Measurements from ENCODE around the gene MORC4.

MORC4 gene

GRCh38 chrX:106952089-106952488 is 47.9 kb downstream of the MORC4 start:
- DNase-seq: no peak

GRCh38 chrX:106951230-106951629 is 48.8 kb downstream of the MORC4 start:
- no peak for DNase-seq

GRCh38 chrX:106950381-106950780 is 49.6 kb downstream of the MORC4 start:
- DNase-seq: no peak

- DNase-seq: no peak
Observed at GRCh38 chrX:106949366-106949765, 50.6 kb downstream of the MORC4 start.

GRCh38 chrX:106948641-106949040 is 51.4 kb downstream of the MORC4 start:
- no peak for DNase-seq

- no peak for DNase-seq
Observed at GRCh38 chrX:106946464-106946863, 53.5 kb downstream of the MORC4 start.

GRCh38 chrX:106940068-106940467 is 59.9 kb downstream of the MORC4 start:
- DNase-seq: no peak

- no peak for DNase-seq
Observed at GRCh38 chrX:106939566-106939965, 60.4 kb downstream of the MORC4 start.

GRCh38 chrX:106936246-106936645 is 63.8 kb downstream of the MORC4 start:
- DNase-seq: no peak

- no peak for DNase-seq
Observed at GRCh38 chrX:106935175-106935574, 64.8 kb downstream of the MORC4 start.

- no peak for DNase-seq
Observed at GRCh38 chrX:106933538-106933961, 66.5 kb downstream of the MORC4 start.

GRCh38 chrX:106932960-106933537 is 67.0 kb downstream of the MORC4 start:
- DNase-seq: no peak

GRCh38 chrX:106932492-106932923 is 67.5 kb downstream of the MORC4 start:
- DNase-seq: no peak

GRCh38 chrX:106931831-106932491 is 68.1 kb downstream of the MORC4 start:
- DNase-seq: no peak

GRCh38 chrX:106928227-106928626 is 71.8 kb downstream of the MORC4 start:
- DNase-seq: no peak

- no peak for DNase-seq
Observed at GRCh38 chrX:106927700-106928099, 72.3 kb downstream of the MORC4 start.

GRCh38 chrX:106927023-106927422 is 73.0 kb downstream of the MORC4 start:
- DNase-seq: no peak

- DNase-seq: no peak
Observed at GRCh38 chrX:106921637-106922036, 78.4 kb downstream of the MORC4 start.

GRCh38 chrX:106919932-106920452 is 80.0 kb downstream of the MORC4 start, which contains the start of gene CLDN2:
Gene CLDN2, plus strand, starts transcription at chrX:106920402. Its CDS starts 7,827 bp downstream, at chrX:106928229.
- no peak for DNase-seq

GRCh38 chrX:106917830-106918500 is 82.0 kb downstream of the MORC4 start:
- DNase-seq: no peak

GRCh38 chrX:106912864-106913263 is 87.1 kb downstream of the MORC4 start:
- DNase-seq: no peak

GRCh38 chrX:106906361-106906760 is 93.7 kb downstream of the MORC4 start:
- no peak for DNase-seq

GRCh38 chrX:106905064-106905708 is 94.8 kb downstream of the MORC4 start:
- no peak for DNase-seq

Data from NCI-H1694 treated with DMSO at 0.1 percent for 48 hours (cell line).